ENCODE measurements around the gene RBX1.

DNA sequence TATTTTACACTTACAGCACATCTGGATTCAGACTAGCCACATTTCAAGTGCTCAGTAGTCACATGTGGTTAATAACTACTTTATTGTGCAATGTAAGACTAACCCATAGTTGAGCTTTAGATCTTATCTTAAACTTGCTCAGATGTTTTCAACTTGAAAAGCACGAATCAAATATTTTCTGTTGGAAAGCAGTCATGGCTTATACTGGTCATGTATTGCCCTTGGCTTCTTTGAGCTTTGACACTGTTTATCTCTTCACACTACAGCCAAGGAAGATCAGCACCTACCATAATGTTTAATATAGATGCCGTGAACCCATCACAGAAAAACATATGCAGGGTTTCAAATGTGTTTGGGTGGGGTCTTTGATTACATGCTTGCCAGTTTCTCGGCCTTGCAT lies 4.4 kb downstream of the RBX1 start:
- TF ChIP-seq MAFK (IDR thresholded peaks at IDR 0.05; ENCODE audit: low read depth, low read length) (no peak), RFX5 (IDR thresholded peaks at IDR 0.05; ENCODE audit: low read depth, low read length) (no peak)
- TF ChIP-seq, protein P1, sequence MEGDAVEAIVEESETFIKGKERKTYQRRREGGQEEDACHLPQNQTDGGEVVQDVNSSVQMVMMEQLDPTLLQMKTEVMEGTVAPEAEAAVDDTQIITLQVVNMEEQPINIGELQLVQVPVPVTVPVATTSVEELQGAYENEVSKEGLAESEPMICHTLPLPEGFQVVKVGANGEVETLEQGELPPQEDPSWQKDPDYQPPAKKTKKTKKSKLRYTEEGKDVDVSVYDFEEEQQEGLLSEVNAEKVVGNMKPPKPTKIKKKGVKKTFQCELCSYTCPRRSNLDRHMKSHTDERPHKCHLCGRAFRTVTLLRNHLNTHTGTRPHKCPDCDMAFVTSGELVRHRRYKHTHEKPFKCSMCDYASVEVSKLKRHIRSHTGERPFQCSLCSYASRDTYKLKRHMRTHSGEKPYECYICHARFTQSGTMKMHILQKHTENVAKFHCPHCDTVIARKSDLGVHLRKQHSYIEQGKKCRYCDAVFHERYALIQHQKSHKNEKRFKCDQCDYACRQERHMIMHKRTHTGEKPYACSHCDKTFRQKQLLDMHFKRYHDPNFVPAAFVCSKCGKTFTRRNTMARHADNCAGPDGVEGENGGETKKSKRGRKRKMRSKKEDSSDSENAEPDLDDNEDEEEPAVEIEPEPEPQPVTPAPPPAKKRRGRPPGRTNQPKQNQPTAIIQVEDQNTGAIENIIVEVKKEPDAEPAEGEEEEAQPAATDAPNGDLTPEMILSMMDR (conservative IDR thresholded peaks at IDR 0.05; ENCODE audit: low read depth, low read length) = no peak
- TF ChIP-seq, protein P2, sequence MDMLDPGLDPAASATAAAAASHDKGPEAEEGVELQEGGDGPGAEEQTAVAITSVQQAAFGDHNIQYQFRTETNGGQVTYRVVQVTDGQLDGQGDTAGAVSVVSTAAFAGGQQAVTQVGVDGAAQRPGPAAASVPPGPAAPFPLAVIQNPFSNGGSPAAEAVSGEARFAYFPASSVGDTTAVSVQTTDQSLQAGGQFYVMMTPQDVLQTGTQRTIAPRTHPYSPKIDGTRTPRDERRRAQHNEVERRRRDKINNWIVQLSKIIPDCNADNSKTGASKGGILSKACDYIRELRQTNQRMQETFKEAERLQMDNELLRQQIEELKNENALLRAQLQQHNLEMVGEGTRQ (IDR thresholded peaks at IDR 0.05; ENCODE audit: low read depth, low read length) = no peak

Measured in IMR-90 (cell line).